Colonic mucosa (tissue), 4 donors: ENCODE results near the gene MSI2. TPM values are rescaled to one million over a fixed set of nuclear protein-coding genes. Genes with fewer than 3 reads are reported as not detected.

Experiments used
- DNase-seq: peaks from one replicate; pipeline ENCODE4 v3.0.0-alpha.2; 2020
- H3K27ac ChIP-seq: fragments of 200-600 bp; one replicate; pipeline ENCODE4 v1.8.0; 2021
- H3K27me3 ChIP-seq: fragments of 200-600 bp; one replicate; pipeline ENCODE4 v1.8.0; 2021
- H3K36me3 ChIP-seq: fragments of 200-600 bp; one replicate; pipeline ENCODE4 v1.8.0; 2021
- H3K4me1 ChIP-seq: fragments of 200-600 bp; one replicate; pipeline ENCODE4 v1.8.0; 2021; ENCODE audit warnings: mild to moderate bottlenecking
- H3K4me3 ChIP-seq: fragments of 200-600 bp; one replicate; pipeline ENCODE4 v1.8.0; 2021
- H3K9ac ChIP-seq, 2 donors: one replicate each; pipeline ENCODE4 v1.7.0; 2013; ENCODE audit warnings: control low read depth in 2 of 2, low read depth in 2 of 2, low read length in 2 of 2
- H3K9me3 ChIP-seq: fragments of 200-600 bp; one replicate; pipeline ENCODE4 v1.8.0; 2021
- CTCF ChIP-seq: fragments of 200-600 bp; IDR thresholded peaks from one replicate; pipeline ENCODE4 v1.8.0; 2022; ENCODE audit warnings: antibody characterized with exemption, mild to moderate bottlenecking
- intact Hi-C: fragments of 100-400 bp; cut with DNase I; formaldehyde crosslinking; loops from one replicate; pipeline ENCODE4 v1.14.1; 2022
- total RNA-seq, 2 donors: library from RNA; stranded (reverse); fragmentation: NEBNext Ultra II Directional in 1 of 2; extraction: Animal tissue kit (Norgen Biotek cat#: 25700) in 1 of 2; gene quantifications; one replicate each; pipeline ENCODE4 v1.2.1, GENCODE V29; 2021
- donor health status: healthy.
- donor health status: DM: no; HTN: no; CAD: no.
- donor health status: DM: no; HTN: no; CAD: no.

The MSI2 gene
- total RNA-seq, 2 donors from 2014 or later: 61.6 to 75.4 TPM

GRCh38 chr17:57512258-57512657, 255.9 kb downstream of the MSI2 start:
- no peaks in the 10 kb centered on the region for H3K36me3 ChIP-seq
- H3K4me3 ChIP-seq: no peak overlapping the region
- TF ChIP-seq CTCF: no peak
- no peaks in the 10 kb centered on the region for H3K27me3 ChIP-seq
- no peaks in the 10 kb centered on the region for H3K9me3 ChIP-seq
- no peak overlapping the region for H3K27ac ChIP-seq
- H3K4me1 ChIP-seq: no peaks in the 10 kb centered on the region
- intact Hi-C loops: no loop called here
- no peak for DNase-seq
- no peak overlapping the region for H3K9ac ChIP-seq

- H3K4me1 ChIP-seq: no peaks in the 10 kb centered on the region
- no peak overlapping the region for H3K4me3 ChIP-seq
- H3K27ac ChIP-seq: no peak overlapping the region
- no peak for DNase-seq
- TF ChIP-seq CTCF: no peak
- H3K27me3 ChIP-seq: no peaks in the 10 kb centered on the region
- intact Hi-C loops: no loop called here
- H3K36me3 ChIP-seq: no peaks in the 10 kb centered on the region
- H3K9me3 ChIP-seq: no peaks in the 10 kb centered on the region
- no peak overlapping the region for H3K9ac ChIP-seq
Observed at GRCh38 chr17:57512691-57513090, 256.4 kb downstream of the MSI2 start.

GRCh38 chr17:57513569-57513968, 257.2 kb downstream of the MSI2 start:
- TF ChIP-seq CTCF: no peak
- H3K27ac ChIP-seq: no peak overlapping the region
- no peak overlapping the region for H3K9ac ChIP-seq
- no peaks in the 10 kb centered on the region for H3K27me3 ChIP-seq
- no peaks in the 10 kb centered on the region for H3K4me1 ChIP-seq
- H3K36me3 ChIP-seq: no peaks in the 10 kb centered on the region
- no peak for DNase-seq
- H3K4me3 ChIP-seq: no peak overlapping the region
- H3K9me3 ChIP-seq: no peaks in the 10 kb centered on the region
- intact Hi-C loops: no loop called here

GRCh38 chr17:57514614-57515013, 258.3 kb downstream of the MSI2 start:
- no peak for TF ChIP-seq CTCF

GRCh38 chr17:57515662-57516211, 259.4 kb downstream of the MSI2 start:
- TF ChIP-seq CTCF: no peak
- no peak for DNase-seq
- Histone ChIP-seq H3K27ac (no peak overlapping the region), H3K9me3 (no peaks in the 10 kb centered on the region), H3K27me3 (no peaks in the 10 kb centered on the region), H3K4me3 (no peak overlapping the region), H3K36me3 (no peaks in the 10 kb centered on the region), H3K9ac (no peak overlapping the region), H3K4me1 (no peaks in the 10 kb centered on the region)
- intact Hi-C loops: loop anchor here (2.0 kb wide), 1 partner anchor 35 kb away; no protein-coding TSS in a partner anchor

More at GRCh38 chr17:57514614-57515013, 258.3 kb downstream of the MSI2 start:
- H3K4me3 ChIP-seq: no peak overlapping the region
- no peaks in the 10 kb centered on the region for H3K36me3 ChIP-seq
- no peak overlapping the region for H3K27ac ChIP-seq
- intact Hi-C loops: loop anchor here (2.0 kb wide), 1 partner anchor 34 kb away; no protein-coding TSS in a partner anchor
- H3K9ac ChIP-seq: no peak overlapping the region
- DNase-seq: no peak
- no peaks in the 10 kb centered on the region for H3K9me3 ChIP-seq
- no peaks in the 10 kb centered on the region for H3K4me1 ChIP-seq
- no peaks in the 10 kb centered on the region for H3K27me3 ChIP-seq
